Retina (tissue), 1 donor: ENCODE data around the gene RASGRF1.

Source experiments
- DNase-seq: peaks from one replicate; pipeline ENCODE4 v3.0.0-alpha.2; 2016

The RASGRF1 gene

DNA sequence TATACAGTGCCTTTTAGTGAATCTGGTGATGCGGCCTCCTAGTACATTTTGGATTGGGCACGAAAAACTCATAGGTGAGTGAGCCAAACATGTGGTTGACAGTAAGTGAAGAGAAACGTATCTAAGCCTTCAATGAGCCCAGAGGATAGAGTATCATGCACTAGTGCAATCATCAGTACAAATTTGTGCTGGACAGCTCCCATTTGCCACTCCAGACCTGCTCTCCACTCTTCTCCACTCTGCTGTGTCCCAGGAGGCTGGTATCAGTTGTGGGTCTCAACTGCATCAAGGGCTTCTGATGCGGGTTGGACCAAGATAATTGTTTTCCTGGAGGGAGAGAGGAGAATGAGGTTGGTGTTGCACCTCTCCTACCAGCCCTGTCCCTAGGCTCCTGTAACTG is 9.1 kb upstream of the RASGRF1 start:
- no peak for DNase-seq

DNA sequence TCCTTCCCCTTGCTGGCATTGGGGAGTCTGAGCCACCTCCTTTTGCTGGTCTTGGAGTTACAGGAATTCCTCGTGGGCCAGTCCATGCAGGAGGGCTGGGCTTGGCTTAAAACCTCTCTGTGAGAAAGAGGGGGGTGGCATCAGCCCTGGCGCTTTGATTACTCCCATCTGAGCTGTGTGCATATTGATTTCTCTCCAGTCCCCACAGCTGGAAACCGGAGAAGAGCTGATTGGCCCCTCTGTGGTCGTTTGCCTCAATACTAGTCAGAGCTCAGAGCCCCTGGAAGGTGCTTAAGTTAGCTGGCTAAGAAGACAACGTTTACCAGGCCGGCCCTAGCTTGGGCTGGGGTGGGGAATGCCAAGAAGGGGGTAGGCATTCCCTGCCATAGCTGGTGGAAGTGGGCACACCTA is 4.0 kb upstream of the RASGRF1 start:
- no peak for DNase-seq

GRCh38 chr15:79093352-79093935 is 2.9 kb upstream of the RASGRF1 start:
- no peak for DNase-seq

- no peak for DNase-seq
These were observed 1.8 kb upstream of the RASGRF1 start for GRCh38 chr15:79092382-79092781.

DNA sequence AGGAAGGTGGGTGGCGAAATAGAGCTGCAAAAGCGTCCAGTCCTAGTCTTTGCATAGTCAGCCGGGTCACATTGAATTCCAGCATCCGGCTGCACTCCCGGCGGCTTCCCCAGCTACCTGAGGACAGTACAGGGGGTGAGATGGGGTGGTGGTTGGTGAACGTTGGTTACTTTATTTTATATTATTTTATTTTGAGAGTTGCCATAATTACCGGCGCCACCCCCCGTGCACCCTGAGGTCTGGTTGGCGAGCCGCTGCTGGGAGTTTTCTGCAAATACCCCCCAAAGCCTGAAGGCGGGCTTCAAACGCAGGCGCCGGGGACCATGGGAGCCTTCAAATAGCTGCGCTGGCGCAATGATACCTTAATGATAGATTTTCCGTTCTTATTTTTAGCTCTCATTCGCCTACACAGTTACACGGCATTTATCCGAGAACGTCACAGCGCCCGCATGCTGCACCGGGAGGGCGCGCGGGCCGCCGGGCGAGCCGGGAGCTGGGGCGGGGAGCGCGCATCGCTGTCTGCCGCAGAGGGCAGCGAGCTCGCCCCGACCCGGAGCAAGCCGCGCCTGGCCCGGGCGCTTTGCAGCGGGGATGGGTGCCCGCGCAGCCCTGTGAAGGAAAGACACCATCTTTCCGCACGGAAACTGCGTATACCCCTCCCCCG is 756 bp upstream of the RASGRF1 start:
- peak; percentile 79 for DNase-seq

DNA sequence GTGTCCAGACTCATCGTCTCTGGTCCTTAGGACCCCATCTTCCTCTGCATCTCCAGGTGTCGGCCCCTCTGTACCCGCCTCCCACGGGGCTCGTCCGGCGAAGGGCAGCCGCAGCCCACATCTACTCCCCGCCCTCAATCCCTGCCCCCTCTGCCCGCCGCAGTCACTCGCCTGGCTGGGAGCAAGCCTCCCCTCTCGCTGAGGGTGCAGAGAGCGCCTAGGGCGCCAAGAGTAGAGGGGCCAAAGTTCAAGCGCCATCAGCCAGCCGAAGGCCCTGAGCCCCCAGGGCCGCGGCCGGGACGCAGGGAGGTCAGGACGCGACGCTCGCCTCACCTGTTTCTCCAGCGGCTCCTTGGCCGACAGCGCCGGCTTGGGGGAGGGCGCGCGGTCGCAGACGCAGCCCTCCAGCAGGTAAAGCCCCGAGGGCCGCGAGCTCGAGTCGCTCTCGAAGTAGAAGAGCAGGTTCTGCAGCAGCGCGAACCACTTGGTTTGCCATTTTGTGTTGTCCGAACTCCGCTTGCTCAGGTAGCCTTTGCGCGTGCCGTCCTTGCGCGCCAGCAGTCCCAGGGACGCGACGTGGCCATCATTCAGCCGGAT is 592 bp downstream of the RASGRF1 start:
- peak; percentile 32 for DNase-seq

DNA sequence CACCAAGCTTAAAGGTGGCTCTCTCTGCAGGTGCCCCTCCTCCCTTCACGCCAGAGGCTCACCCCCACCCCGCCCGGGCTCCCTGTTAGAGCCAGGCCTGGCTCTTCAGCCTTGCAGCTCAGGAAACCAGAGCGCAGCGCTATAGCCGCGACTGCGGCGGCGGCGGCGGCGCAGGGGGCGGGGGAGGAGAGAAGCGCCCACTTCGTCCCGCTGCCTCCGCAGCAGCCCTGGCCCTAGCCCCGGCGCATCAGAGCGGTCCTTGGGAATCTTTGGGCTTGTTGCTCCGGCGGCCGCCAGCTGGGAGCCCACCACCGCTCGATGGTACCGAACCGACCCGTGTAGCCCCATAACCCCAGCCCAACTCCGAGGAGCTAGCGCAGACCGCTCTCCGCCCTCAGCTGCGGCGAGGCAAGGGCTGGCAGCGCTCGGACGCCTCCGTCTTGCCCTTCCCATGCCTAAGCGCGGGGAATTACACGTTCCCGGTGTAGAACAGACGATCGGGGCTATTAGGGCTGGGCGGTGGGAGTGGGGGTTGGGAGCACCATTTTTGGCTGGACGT is 1.2 kb downstream of the RASGRF1 start:
- peak; percentile 76 for DNase-seq

GRCh38 chr15:79088426-79089205 is 2.0 kb downstream of the RASGRF1 start:
- no peak for DNase-seq

- DNase-seq = no peak
These were observed 3.8 kb downstream of the RASGRF1 start for GRCh38 chr15:79086814-79087213.

DNA sequence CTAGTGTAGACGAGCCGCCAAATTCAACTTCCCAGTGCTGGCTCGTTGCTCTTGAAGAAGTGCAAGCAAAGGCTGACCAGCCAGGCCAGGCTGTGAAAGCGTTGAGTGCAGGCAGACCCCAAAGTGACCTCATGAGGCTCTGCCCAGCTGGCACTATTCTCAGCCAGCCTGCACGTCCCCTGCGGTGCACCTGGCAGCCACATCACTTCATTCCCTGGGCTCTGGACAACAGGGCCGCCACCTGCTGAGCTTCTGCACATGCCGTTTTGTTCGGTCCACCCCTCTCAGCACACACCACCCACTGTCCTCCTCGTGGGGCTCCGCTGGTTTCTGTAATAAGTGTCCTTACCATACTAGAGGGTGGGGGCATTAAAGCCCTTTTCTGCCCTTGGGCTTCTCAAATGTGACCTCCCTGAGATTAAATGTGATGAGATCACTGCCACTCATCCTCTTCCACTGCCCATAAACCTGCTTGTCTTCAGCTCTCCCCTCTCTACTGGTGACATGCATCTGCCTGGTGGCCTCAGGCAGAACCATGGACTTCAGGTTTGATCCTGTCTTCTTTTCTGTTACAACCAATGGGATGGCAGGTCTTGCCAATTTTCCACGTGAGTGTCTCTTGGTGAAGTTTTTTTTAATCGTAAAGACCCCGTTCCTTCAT is 6.1 kb downstream of the RASGRF1 start:
- DNase-seq = no peak

- no peak for DNase-seq
These were observed 7.4 kb downstream of the RASGRF1 start for GRCh38 chr15:79083154-79083553.

DNA sequence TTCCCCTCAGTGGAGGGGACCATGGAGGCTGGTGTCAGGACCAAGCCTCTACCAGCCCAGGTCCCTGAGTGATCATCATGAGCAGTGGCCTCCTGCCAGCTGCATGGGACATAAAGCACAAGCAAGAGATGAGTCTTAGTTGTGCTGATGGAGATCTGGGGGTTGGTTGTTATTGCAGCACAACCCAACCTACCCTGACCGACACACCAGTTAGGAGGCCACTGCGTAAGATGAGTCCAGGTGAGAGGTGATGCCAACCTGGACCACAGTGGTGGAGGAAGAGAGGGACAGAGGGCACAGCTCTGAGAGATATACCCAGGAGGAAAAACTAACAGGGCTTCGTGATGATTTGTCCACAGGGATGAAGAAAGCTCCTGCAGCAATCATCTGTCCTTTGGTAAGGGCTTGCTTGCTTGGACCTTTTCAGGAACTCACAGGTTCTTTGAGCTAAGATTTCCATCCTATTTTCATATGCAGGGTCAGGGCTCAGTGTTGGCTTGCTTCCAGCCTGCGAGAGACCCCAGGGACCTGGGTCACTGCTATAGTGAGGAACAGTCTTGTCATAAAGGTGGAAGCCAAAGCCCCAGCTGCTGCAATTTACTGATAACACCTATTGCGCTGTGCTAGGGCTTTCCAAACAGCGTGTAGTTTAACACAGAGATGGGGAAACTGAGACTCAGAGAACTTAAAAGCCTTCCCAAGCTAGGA is 8.1 kb downstream of the RASGRF1 start:
- no peak for DNase-seq

DNA sequence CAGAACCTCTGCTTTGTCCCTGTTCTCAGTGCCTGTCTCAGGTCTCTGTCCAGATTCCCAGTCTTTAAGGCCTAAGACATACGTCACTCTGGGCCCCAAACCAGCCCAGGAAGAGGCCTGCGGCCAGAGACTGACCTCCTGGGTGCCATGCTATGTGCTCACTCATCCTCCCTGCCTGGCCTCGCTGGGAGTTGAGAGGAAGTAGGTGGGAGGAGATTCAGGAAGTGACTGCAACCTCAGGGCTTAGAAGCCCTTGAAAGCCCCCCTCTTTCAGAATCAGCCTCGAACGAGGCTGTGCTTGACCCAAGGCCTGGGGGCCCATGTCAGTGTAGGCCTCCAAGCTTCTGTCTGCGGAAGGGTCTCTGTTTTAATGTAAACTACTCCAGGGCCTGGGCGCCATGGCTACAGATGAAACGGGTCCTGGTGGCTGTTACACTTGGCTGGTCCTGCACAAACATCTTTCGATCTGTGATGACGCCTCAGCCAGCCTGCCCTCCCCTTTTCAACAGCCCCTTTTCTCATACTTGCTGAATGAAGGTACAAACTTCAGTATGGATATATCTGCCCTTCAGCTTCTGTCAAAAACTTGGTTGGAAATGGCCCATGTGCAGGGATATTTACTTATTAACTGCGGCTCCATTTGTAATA is 11.7 kb downstream of the RASGRF1 start:
- no peak for DNase-seq

GRCh38 chr15:79078003-79078402 is 12.6 kb downstream of the RASGRF1 start:
- no peak for DNase-seq

- DNase-seq = no peak
These were observed 13.9 kb downstream of the RASGRF1 start for GRCh38 chr15:79076661-79077060.

DNA sequence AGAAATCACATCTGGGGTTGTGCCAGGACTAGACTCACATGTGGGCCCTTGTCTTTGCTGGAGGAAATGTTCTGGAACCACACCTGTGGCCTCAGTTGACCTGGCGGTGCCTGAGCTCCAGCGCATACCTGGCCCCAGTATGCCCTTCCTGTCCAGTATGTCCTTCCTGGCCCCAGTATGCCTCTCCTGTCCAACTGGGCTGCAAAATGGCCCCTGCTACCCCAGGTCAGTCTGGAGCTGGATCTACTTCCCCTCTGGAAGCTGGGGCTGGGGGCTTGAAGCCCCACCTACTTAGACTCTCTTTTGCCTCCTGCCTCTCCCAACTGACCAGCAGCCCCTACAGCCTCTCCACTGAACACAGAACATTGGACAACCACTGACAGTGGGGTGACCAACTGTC is 15.3 kb downstream of the RASGRF1 start:
- no peak for DNase-seq

DNA sequence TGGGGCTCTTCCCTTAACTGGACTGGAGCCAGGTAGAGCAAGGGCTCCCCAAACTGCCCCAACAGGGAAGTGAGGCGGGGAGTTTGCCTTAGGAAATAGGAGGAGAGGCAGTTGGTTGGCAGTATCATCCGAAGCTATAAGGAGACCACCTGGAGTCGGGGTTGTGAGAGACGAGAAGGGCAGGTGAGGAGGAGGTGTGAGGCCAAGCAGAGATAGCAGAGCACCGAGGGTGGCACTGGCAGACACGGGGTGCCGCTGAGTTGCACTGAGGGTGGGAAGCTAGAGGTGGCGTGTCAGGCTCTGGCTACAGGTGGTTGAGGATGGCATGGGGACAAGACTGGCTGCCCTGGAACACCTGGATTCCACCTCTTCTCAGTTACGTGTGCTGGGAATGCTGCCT is 17.2 kb downstream of the RASGRF1 start:
- DNase-seq = no peak

- DNase-seq = no peak
These were observed 18.7 kb downstream of the RASGRF1 start for GRCh38 chr15:79071901-79072300.

- no peak for DNase-seq
These were observed 21.8 kb downstream of the RASGRF1 start for GRCh38 chr15:79068790-79069189.

- DNase-seq = no peak
These were observed 22.6 kb downstream of the RASGRF1 start for GRCh38 chr15:79067969-79068368.

- DNase-seq = no peak
These were observed 23.3 kb downstream of the RASGRF1 start for GRCh38 chr15:79067072-79067833.
